ENCODE data around the gene C2.
"Not testable (repeated sequence)": the region's sequence is repeated elsewhere in the genome, so short reads cannot be mapped to it uniquely, and the experiment has no call there.

The C2 gene

DNA sequence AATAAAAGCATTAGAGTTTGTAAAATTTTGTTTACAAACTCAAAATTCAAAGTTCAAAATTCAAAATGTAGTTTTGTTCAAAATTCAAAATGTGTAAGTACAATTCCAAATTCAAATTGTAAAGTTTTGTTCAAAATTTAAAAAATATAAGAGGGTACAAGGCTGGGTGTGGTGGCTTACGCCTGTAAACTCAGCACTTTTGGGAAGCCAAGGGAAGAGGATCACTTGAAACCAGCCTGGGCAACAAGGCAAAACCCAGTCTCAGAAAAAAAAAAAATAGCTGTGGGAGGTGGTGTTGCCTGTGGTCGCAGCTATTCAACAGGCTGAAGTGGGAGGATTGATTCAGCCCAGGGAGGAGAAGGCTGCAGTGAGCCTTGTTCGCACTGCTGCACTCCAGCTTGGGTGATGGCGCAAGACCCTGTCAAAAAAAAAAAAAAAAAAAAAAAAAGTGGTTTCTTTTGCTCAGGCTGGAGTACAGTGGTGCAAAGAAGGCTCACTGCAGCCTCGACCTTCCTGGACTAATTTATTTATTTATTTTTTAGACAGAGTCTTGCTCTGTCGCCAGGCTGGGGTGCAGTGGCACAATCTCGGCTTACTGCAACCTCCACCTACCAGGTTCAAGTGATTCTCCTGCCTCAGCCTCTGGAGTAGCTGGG lies 20.2 kb upstream of the C2 start (continued):
- TF ChIP-seq, protein P1, sequence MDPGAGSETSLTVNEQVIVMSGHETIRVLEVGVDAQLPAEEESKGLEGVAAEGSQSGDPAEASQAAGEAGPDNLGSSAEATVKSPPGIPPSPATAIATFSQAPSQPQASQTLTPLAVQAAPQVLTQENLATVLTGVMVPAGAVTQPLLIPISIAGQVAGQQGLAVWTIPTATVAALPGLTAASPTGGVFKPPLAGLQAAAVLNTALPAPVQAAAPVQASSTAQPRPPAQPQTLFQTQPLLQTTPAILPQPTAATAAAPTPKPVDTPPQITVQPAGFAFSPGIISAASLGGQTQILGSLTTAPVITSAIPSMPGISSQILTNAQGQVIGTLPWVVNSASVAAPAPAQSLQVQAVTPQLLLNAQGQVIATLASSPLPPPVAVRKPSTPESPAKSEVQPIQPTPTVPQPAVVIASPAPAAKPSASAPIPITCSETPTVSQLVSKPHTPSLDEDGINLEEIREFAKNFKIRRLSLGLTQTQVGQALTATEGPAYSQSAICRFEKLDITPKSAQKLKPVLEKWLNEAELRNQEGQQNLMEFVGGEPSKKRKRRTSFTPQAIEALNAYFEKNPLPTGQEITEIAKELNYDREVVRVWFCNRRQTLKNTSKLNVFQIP (CRISPR knock-in tag; IDR thresholded peaks at IDR 0.05; ENCODE audit: borderline replicate concordance, low read depth): no peak
- TF ChIP-seq ZC3H10 (CRISPR knock-in tag; IDR thresholded peaks at IDR 0.05): no peak

DNA sequence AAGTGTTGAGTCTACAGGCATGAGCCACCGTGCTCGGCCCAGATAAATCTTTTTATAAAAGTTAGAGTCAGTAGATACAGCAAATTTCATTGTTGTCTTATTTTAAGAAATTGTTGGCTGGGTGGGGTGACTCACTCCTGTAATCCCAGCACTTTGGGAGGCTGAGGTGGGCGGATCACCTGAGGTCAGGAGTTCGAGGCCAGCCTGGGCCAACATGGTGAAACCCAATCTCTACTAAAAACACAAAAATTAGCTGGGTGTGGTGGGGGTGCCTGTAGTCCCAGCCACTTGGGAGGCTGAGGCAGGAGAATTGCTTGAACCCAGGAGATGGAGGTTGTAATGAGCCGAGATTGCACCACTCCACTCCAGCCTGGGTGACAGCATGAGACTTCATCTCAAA lies 19.3 kb upstream of the C2 start:
- not testable (repeated sequence) for ATAC-seq

DNA sequence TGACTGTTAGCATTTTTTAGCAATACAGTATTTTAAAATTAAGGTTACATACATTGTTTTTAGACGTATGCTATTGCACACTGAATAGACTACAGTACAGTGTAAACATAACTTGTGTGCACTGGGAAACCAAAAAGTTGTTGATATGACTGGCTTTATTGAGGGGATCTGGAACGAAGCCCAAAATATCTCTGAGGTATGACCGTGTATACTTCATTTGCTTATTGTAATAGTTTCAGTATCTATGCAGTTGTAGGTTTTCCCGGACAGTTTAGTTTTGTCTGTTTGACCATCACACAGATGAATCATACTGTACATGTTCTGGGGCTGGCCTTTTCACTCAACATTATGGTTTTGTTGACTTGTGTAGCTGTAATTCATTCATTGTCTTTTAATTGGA lies 18.7 kb upstream of the C2 start:
- TF ChIP-seq, protein P1 (CRISPR knock-in tag; IDR thresholded peaks at IDR 0.05; ENCODE audit: borderline replicate concordance, low read depth): no peak
- TF ChIP-seq ZC3H10 (CRISPR knock-in tag; IDR thresholded peaks at IDR 0.05): no peak
- TF ChIP-seq, protein P2, sequence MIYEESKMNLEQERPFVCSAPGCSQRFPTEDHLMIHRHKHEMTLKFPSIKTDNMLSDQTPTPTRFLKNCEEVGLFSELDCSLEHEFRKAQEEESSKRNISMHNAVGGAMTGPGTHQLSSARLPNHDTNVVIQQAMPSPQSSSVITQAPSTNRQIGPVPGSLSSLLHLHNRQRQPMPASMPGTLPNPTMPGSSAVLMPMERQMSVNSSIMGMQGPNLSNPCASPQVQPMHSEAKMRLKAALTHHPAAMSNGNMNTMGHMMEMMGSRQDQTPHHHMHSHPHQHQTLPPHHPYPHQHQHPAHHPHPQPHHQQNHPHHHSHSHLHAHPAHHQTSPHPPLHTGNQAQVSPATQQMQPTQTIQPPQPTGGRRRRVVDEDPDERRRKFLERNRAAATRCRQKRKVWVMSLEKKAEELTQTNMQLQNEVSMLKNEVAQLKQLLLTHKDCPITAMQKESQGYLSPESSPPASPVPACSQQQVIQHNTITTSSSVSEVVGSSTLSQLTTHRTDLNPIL (CRISPR knock-in tag; IDR thresholded peaks at IDR 0.05; ENCODE audit: low read depth): no peak
- TF ChIP-seq ZNF565 (CRISPR knock-in tag; conservative IDR thresholded peaks at IDR 0.05; ENCODE audit: low read depth): no peak
- TF ChIP-seq PPARA (CRISPR knock-in tag; IDR thresholded peaks at IDR 0.05; ENCODE audit: borderline replicate concordance): no peak
- TF ChIP-seq CSDC2 (CRISPR knock-in tag; IDR thresholded peaks at IDR 0.05): no peak
- TF ChIP-seq, protein P3, sequence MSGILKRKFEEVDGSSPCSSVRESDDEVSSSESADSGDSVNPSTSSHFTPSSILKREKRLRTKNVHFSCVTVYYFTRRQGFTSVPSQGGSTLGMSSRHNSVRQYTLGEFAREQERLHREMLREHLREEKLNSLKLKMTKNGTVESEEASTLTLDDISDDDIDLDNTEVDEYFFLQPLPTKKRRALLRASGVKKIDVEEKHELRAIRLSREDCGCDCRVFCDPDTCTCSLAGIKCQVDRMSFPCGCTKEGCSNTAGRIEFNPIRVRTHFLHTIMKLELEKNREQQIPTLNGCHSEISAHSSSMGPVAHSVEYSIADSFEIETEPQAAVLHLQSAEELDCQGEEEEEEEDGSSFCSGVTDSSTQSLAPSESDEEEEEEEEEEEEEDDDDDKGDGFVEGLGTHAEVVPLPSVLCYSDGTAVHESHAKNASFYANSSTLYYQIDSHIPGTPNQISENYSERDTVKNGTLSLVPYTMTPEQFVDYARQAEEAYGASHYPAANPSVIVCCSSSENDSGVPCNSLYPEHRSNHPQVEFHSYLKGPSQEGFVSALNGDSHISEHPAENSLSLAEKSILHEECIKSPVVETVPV (CRISPR knock-in tag; IDR thresholded peaks at IDR 0.05): no peak
- no peak for TF ChIP-seq ZFP30 (CRISPR knock-in tag; IDR thresholded peaks at IDR 0.05)
- TF ChIP-seq, protein P4, sequence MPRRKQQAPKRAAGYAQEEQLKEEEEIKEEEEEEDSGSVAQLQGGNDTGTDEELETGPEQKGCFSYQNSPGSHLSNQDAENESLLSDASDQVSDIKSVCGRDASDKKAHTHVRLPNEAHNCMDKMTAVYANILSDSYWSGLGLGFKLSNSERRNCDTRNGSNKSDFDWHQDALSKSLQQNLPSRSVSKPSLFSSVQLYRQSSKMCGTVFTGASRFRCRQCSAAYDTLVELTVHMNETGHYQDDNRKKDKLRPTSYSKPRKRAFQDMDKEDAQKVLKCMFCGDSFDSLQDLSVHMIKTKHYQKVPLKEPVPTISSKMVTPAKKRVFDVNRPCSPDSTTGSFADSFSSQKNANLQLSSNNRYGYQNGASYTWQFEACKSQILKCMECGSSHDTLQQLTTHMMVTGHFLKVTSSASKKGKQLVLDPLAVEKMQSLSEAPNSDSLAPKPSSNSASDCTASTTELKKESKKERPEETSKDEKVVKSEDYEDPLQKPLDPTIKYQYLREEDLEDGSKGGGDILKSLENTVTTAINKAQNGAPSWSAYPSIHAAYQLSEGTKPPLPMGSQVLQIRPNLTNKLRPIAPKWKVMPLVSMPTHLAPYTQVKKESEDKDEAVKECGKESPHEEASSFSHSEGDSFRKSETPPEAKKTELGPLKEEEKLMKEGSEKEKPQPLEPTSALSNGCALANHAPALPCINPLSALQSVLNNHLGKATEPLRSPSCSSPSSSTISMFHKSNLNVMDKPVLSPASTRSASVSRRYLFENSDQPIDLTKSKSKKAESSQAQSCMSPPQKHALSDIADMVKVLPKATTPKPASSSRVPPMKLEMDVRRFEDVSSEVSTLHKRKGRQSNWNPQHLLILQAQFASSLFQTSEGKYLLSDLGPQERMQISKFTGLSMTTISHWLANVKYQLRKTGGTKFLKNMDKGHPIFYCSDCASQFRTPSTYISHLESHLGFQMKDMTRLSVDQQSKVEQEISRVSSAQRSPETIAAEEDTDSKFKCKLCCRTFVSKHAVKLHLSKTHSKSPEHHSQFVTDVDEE (CRISPR knock-in tag; IDR thresholded peaks at IDR 0.05): no peak
- TF ChIP-seq OSR1 (CRISPR knock-in tag; IDR thresholded peaks at IDR 0.05): no peak
- TF ChIP-seq ZNF8 (CRISPR knock-in tag; IDR thresholded peaks at IDR 0.05): no peak
- no peak for TF ChIP-seq SNAI2 (CRISPR knock-in tag; IDR thresholded peaks at IDR 0.05)
- no peak for TF ChIP-seq GLIS3 (CRISPR knock-in tag; IDR thresholded peaks at IDR 0.05)
- TF ChIP-seq TCF4 (CRISPR knock-in tag; IDR thresholded peaks at IDR 0.05; ENCODE audit: borderline replicate concordance): no peak
- no peak for TF ChIP-seq BACH2 (CRISPR knock-in tag; IDR thresholded peaks at IDR 0.05; ENCODE audit: borderline replicate concordance)
- TF ChIP-seq RARB (CRISPR knock-in tag; IDR thresholded peaks at IDR 0.05): no peak
- TF ChIP-seq ZFP3 (CRISPR knock-in tag; IDR thresholded peaks at IDR 0.05): no peak
- peak; percentile 43; the same call in 2 of the 3 replicates for ATAC-seq

DNA sequence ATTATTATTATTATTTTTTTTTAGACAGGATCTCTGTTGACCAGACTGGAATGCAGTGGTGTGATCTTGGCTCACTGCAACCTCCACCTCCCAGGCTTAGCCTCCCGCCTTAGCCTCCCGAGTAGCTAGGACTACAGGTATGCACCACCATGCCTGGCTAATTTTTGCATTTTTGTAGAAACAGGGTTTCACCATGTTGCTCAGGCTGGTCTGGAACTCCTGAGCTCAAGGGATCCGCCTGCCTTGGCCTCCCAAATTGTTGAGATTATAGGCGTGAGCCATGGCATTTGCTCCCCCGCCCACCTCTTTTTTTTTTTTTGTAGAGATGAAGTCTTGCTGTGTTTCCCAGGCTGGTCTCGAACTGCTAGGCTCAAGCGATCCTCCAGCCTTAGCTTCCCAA lies 18.2 kb upstream of the C2 start:
- not testable (repeated sequence) for ATAC-seq

All from SK-N-SH treated with all-trans-retinoic acid at 6 μM for 48 hours (cell line).